T-helper 1 cell (primary cell): ENCODE measurements around the gene PAAF1.
"Not testable (repeated sequence)": the region's sequence is repeated elsewhere in the genome, so short reads cannot be mapped to it uniquely, and the experiment has no call there.

Experiments
- DNase-seq, 5 donors: peaks; one replicate each; pipeline ENCODE4 v3.0.0-alpha.2; 2012 to 2020

The PAAF1 gene

DNA sequence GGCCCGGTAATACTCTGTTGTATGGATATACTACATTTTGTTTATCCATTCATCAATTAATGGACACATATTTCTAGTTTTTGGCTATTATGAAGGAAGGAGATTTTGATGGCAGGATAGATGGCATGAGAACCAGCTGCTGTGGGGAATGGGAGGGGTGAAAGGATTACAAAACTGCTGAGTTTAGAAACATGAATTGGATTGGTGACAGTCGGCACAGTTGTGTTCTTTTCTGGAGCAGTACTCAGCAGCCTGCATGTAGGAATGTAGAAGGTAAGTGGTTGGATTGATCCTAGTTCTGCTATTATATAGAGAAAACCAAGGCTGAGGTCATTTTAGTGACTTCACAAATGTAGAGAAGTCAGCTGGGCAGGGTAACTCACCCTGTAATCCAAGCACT, 7.1 kb downstream of the PAAF1 start:
- no peak for DNase-seq

DNA sequence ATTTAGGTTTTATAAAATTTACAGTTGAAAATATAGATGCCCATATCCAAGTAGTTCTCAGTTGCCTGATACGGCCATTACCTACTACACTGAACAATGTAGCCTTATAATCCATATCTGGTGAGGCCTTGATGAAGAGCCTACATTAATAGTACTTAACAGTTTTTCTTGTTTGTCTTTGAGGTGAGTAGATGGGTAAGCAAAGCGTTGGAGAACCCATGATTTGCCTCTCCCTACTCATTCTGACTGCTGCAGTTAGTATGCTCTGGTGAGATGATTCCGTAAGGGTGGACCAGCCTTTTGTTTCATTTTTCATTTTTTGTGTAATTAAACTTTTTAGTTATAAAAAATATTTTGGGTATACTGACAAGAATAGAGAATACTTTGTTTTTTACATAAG, 11.4 kb downstream of the PAAF1 start:
- no peak for DNase-seq

DNA sequence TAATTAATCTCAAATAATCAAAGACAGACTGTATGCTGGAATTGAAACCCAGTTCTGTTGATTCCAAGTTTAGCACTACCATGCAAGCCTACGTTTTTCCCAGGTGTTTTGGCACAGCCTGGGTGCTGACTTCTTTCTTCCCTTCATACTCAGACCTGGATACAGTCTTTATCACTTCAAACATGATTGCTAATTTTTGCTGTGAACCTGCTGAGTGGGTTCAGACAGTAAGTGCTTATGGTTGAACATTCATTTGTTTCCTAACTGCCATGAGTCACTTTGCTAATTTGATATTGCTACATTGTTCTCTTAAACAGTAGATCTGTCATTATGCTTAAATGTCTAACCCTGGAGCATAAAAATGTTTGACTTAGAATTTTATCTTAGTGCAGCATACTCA, 12.2 kb downstream of the PAAF1 start:
- DNase-seq, result no peak

DNA sequence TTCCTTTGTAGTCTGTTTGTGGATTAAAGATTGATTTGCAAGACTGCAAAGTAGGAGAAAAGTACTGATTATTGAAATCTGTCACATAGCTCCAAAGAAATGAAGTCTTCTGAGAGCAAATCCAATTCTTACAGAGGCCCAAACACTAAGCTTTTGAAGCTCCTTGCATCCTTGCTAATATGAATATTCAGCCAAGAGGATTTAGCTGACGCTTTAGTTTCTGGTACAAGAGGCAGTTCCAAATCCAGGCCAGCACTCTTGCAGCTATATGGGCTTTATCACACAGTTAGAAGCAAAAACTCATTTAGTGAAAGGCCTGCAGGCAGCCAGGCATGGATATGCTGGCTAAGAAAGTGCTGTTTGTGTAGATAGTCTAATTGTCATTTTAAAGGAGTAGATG, 12.7 kb downstream of the PAAF1 start:
- DNase-seq, result no peak

DNA sequence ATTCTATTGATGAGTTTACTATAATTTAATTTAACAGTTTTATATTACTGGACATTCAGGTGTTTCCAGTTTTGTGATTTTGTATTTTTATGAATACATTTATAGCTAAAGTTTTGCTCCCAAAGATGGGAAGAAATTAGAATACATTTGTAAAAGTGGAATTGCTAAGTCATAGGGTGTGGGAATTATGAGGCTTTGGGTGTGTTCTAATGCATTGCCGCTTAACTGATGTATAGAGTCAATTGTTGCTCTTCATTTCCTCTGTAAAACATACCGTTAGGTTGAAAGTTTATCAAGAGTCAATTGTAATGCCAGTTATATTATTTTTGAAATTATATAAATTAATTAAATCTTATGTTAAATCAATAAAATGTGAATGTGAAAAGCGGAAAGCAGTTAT, 16.2 kb downstream of the PAAF1 start:
- DNase-seq, result no peak

DNA sequence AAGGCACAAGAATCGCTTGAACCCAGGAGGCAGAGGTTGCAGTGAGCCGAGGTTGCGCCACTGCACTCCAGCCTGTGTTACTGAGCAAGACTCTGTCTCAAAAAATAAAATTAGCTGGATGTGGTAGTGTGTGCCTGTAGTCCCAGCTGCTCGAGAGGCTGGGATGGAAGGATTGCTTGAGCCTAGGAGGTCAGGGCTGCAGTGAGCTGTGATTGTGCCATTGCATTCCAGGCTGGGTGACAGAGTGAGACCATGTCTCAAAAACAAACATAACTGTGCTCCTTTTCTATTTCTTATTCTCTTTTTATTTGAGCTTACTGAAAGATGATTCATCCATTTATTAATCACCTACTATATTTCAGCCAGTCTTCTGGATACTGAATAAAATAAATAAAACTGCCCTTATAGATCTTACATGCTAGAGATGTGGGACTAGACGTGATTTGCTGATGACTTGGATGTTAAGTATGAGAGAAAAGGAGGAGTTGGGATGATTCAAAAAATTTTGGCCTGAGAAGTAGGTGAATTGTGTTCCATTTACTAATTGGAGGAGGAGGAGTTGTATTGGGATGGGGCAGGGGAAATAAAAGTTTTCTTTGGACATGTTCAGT, 18.0 kb downstream of the PAAF1 start:
- DNase-seq, result no peak

DNA sequence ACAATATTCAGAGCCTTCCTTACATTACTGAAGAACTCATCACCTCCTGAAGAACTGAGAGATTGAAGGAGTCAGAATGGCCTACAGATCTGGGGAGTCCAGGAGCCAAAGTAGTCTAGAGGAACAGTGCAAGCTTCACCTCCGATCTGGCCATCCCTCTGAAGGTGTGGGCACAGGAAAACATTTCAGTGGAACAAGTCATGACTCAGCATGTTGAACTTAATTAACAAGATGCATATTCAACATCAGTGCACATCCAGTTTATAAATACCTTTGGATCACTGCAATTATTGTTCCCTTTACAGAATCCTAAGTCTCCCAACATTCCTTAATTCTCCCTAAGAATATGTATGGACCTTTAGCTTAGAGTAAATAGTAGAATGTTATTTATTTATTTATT, 25.5 kb downstream of the PAAF1 start:
- DNase-seq, result no peak

DNA sequence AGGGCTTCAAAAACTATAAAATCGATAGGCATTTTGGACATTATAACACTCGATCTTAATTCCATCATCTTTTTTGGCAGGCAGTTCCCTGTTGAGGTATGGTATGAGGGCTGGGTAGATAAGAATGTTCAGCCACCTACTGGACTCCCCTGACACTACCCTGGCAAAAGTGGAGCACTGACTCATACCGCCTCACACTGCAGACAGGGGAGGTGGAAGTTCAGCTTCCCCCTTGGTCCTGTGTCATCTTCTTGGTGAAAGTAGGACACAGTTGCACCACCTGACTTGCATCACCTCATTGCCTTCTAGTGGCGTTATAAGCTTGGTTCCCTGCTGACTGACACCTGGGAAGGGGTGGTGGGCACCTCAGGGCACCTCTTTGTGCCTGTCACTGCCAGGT, 30.4 kb downstream of the PAAF1 start:
- no peak for DNase-seq

DNA sequence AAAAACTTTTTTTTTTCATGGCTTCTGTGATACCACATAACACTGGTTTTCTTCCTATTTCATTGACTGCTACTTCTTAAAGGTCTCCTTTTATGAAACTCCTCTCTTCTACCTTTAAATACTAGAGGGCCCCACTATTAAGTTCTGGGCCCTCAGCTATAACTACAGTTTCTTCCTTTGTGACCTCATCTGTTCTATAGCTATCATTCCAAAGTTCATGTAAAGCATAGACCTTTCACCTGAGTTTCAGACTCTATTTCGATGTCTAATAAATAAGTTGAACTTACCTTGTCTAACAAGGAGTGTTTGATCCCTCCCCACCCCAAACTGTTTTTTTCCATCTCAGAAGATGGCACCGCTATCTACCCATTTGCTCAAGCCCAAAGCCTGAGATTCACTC, 35.2 kb downstream of the PAAF1 start:
- DNase-seq, result no peak

DNA sequence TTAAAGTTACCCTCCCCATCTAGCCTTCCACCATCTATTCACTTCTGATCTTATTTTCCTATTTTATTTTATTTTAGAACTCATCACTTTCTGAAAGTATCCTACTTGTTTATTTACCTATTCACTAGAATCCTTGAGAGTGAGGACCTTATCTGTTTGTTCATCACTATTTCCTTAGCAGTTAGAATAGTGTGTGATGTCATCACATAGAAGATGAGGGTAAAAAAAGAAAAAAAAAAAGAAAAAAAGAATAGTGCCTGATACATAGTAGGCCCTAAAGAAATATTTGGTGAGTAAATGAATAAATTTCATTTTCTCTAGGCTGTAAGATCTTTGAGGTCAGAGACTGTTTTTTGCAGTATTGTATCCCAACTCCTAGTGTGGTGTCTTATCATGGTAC, 36.7 kb downstream of the PAAF1 start:
- DNase-seq, result no peak

DNA sequence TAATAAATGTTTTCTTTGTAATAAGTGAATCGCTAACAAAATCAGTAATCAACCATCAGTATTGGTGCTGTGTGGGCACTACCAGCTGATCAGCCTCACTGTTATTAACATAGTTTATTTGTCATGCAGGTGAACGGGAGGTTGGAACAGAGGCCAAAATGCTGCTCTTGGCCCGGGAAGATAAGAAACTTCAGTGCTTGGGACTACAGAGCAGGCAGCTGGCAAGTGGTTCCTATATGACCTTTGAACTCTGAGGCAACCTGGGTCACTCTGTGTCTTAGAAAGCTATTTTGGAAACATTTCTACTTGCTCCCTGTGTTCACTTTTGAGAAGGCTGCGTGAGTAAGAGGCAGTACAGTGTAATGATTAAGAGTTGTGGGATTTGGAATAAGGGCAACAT, 37.5 kb downstream of the PAAF1 start:
- no peak for DNase-seq

DNA sequence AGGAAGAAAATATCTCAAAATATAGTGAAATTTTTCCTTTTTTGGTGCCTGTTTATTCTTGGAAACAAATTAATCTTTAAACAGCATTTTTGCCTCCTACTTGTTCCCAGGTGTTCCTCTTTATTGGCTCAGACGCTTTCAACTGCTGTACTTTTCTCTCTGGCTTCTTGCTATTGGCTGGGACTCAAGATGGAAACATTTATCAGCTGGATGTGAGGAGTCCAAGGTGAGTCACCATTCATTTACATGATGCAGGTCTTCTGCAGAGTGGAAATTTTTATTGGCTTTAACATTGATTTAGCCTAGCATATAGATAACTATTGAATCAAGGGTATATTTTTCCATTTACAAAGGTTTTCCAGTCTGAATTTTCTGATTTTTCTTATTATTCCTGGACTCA, 39.6 kb downstream of the PAAF1 start:
- no peak for DNase-seq

DNA sequence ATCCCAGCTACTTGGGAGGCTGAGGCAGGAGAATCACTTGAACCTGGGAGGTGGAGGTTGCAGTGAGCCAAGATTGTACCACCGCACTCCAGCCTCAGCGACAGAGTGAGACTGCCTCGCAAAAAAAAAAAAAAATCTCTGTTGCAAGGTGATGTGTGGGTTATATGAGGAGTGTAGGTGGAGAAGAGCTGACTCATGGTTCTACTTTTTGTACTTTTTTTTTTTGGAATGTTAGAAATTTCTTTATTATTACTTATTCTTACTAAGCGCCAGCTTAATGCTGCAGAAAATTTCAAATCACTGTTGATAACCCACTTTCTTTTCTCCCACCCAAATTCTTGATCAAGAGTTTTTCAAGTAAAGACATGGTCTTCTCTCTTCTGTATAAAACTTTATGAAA, 44.4 kb downstream of the PAAF1 start:
- DNase-seq, result no peak

DNA sequence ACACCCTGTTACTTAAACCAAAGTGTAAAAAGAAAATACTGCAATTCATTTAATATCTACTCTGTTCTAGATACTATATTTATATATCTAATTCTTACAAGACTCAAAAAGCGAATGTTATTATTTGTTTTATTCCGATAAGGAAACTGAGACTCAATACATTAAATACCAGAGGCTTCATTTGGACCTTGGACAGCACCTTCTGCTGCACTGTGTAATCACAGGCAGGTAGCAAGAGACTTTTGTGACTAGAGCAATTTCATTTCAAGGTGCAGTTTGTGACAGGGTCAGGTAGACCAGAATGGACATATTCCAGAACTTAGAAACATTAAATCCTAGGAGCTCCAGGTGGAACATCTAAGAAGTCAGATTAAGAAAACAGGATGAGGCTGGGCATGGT, 52.6 kb downstream of the PAAF1 start:
- DNase-seq, result no peak

DNA sequence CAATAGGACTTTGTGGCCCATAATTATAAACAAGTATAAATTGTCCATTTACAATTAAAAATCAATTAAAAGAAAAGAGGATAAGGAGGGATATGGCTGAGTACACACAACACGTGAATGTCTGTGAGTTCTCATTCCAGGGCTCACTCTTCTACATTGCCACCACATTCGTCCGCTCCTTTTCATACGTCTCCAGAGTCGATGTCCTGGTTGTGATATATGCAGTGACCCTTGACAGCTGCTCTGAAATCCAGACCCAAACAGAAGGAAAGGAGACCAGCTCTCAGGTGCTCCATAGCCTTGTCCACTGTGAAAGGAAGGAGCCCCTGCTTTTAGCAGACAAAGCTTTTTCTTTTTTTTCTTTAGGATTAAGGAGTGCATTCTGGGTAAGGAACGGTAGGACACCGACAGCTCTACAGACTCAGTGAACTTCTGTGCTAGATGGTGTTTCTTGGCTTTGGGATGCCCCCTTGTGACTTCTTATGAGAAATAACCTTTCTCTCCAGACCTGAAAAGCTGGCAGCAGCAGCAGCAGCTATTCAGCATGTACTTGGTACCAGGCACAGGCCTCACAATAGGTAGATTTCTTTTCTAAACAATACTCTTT, 54.3 kb downstream of the PAAF1 start:
- peak in 1 of 5 donors; percentile 41 for DNase-seq

DNA sequence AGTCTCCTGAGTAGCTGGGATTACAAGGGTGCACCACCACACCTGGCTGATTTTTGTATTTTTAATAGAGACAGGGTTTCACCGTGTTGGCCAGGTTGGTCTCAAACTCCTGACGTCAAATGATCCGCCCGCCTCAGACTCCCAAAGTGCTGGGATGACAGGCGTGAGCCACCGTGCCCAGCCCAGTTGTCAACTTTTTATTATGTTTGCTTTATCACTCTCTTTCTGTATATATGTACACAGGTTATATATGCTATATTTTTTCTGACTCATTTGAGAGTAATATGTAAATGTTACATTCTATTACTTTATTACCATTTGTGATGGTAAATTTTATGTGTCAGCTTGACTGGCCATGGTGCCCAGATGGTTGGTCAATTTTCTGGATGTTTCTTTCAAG, 55.2 kb downstream of the PAAF1 start:
- DNase-seq, result no peak

DNA sequence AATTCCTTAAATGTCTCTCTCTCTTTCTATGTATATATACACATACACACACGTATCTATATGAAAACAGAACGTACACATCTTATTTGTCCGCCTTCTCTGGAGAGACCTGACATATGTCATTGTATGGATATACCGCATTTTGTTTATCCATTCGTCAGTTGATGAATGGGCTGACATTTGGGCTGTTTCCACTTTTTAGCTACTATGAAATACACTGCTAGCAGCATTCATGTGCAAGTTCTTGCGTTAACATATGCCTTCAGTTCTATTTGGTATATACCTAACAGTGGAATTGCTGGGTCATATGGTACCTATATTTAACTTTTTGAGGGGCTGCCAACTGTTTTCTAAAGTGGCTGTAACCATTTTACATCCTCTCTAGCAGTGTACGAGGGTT, 56.0 kb downstream of the PAAF1 start:
- no peak for DNase-seq

DNA sequence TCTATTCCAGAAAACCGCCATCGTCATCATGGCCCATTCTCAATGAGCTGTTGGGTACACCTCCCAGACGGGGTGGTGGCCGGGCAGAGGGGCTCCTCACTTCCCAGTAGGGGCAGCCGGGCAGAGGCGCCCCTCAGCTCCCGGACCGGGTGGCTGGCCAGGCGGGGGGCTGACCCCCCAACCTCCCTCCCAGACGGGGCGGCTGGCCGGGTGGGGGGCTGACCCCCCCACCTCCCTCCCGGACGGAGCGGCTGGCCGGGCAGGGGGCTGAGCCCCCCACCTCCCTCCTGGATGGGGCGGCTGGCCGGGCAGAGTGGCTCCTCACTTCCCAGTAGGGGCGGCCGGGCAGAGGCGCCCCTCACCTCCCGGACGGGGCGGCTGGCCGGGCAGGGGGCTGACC, 59.2 kb downstream of the PAAF1 start:
- not testable (repeated sequence) for DNase-seq

DNA sequence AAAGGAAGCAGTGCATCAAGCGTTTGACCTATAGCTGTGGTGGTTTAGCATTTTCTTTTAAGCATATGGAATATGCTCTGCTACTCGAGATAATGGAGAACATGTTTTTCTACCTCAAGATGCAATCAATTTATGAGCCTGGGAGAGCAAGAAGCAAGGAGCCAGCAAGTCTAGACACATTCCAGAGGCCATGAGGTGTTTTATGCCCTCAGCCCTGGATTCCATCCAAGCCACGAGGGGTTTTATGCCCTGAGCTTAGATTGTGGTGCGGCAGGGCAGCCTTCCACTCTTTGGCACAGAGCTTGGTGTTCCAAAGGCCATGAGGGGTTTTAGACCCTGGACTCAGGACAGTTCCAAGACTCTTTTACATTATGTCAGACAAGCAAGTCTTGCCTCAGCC, 62.3 kb downstream of the PAAF1 start:
- DNase-seq, result no peak

DNA sequence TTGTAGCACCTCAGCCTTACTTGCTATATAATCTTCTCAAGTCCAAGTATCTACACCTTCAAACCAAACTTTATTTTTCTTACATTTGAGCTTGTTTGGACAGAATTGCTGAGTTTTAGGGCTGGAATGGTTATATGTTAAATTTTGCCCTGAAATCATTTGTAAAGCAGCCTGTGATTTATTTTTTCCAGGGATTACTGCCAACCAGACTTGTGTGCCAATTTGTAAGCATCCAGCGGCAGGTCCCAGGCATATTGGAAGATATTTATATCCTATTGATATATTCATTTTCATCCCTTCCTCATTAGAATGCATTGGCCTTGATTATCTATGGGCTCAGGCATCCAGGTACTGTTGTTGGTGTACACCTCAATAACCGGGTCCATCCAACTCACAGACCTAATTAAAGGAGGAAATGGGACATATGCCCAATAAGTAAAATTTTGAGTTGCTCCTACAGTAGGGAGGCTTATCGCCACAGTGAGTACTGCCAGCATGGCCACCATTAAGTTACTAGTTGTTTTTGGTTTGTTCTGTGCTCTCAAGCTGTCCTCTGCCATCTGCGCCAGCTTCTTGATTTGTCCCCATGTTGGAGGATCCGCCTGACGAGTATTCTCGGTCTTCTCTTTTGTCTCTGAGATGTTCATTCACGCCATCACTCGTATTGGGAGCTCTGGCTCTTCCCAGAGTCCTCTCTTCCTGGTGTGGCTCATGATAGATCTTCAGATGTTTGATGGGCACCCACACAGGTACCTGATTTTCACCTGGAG, 64.2 kb downstream of the PAAF1 start:
- no peak for DNase-seq

DNA sequence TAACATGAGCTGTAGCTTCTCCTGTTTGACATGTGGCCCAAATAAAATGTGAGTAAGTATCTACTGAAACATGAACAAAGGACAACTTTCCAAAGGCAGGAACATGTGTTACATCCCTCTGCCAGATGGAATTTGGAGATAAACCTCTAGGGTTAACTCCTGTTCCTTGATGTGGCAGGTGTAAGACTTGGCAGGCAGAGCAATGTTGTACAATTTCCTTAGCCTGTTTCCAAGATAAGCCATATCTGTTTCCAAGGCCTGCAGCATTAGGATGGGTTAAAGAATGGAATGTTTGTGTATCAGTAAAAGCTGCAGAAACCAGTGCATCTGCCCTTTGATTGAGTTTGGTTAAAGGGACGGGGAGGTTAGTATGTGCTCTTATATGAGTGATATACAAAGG, 65.2 kb downstream of the PAAF1 start:
- DNase-seq, result no peak

DNA sequence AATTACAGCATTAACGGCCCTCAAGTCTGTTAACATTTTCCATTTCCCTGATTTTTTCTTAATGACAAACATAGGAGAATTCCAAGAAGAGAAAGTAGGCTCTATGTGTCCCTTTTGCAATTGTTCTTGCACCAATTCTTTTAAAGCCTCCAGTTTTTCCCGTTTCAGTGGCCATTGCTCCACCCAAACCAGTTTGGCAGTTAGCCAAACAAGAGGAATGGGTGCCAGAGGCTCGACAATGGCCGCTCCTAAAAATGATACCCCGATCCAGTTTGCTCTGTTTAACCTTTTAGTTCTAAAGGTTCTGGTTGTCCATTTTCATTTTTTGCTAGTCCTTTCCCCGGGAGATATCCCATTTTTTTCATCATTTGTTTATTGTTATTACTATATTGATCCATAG, 67.3 kb downstream of the PAAF1 start:
- DNase-seq, result no peak

DNA sequence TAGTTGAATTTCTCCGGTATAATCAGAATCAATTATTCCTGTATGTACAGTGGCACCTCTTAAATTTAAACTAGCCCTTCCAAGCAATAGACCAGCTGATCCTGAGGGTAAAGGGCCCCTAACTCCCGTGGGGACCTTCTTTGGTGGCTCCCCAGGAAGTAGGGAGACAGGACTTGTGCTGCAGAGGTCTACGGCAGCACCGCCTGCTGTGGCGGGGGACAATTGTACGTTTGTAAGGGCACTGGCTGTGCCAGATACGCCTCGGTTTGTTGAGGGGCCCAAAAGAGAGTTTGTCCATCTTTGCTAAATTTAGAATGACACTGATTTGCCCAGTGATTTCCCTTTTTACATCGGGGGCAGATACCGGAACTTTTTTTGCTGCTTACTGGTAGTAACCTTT, 68.1 kb downstream of the PAAF1 start:
- no peak for DNase-seq

DNA sequence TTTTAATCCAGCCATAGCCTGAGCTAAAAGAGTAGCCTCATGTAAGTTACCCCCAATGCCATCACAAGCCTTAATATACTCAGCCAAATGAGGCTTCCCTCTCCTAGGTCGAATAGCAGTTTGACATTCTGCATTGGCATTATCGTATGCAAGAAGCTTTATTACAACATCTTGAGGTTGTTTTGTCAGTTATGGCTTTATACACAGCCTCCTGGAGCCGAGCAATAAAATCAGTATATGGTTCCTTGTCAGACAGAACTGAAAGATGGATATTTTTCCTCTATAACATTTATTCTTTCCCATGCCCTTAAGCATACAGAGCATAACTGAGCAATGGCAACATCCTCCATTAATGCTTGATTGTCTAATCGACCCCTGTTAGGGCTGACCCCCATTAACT, 68.6 kb downstream of the PAAF1 start:
- DNase-seq, result no peak
